CD4-positive, alpha-beta T cell treated with Interleukin-17A for 1 hour (primary cell): ENCODE data around the gene SAP130.

Experiments used
- DNase-seq: peaks from one replicate; pipeline ENCODE4 v3.0.0-alpha.2; 2020

Gene SAP130

DNA sequence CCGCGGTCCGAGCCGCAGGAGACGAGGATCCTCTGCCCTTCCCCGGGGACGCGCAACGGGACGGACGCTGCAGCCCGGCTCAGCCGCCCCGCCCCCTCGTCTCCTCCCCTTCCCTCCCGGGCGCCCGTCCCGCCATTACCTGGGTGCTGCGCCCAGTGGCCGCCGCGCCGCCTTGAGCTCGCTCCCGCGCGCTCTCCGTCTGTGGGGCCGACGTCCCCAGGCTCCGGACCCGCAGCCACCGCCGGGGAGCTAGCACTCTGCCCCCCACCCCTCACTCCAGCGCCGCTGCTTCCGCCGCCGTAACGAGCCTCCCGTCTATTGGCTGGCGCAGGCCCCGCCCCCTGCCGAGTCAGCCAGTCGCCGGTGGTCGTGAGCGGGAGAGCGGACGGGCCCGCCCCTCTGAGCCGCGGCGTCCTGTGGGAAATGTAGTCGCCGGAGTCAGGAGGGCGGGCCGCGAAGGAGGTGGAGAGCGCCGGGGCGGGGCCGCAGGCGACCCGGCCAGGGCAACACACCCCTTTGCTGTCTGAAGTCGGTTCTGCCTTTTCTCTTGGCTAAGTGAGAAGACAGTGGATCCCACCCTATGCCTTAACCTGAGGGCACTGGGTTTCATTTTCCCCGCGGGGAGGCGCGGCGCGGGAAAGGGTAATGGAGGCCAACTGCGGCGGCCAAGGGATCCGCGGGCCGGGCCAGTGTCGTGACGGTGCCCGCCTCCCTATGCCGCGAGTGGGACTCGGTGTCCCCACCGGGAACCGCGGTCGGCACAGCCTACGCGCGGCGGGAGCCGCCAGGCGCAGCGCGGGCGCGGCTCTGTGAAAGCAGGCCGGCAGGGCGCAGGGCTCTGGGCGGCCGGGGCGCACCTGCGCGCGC is at the start of gene SAP130:
SAP130 (minus strand) TSS at position 259 of the 867 bp plus-strand sequence. CDS start 1,767 bp downstream, outside the sequence.
- DNase-seq = peak; percentile 98

DNA sequence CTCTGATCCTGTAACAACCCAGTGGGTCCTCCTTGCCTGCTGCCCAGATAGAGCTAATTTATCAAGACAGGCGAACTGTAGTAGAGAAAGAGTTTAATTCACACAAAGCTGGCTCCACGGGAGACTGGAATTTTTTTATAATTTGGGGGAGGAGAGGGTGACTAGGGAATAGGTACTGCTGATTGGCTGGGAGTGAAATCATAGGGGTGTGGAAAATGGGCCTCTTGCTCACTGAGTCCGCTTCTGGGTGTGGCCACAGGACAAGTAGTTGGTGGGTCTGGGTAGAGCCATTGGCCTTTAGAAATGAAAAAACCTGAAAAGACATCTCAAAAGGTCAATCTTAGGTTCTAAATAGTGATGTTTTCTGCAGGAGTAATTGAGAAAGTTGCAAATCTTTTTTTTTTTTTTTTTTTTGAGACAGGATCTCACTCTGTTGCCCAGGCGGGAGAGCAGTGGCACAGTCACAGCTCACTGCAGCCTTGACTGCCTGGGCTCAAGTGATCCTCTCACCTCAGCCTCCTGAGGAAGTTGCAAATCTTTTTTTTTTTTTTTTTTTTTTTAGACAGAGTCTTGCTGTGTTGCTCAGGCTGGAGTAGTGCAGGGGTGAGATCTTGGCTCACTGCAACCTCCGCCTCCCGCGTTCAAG is 48.7 kb upstream of the SAP130 start:
- DNase-seq = no peak

DNA sequence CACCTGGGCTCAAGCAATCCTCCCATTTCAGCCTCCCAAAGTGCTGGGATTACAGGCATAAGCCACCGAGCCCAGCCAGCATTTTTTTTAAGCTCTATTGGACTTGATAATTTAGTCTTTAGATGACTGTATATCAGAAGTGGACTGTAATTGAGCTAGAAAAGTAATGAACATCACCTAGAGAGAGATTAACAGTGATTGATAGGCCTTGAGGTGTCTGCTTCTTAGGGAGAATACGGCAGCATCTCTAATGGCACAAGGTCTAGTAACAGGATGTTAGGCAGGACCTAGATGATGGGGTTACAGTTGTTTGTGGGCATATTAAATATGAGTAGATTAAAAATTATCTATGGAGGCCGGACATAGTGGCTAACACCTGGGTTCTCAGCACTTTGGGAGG is 45.4 kb upstream of the SAP130 start:
- no peak for DNase-seq

DNA sequence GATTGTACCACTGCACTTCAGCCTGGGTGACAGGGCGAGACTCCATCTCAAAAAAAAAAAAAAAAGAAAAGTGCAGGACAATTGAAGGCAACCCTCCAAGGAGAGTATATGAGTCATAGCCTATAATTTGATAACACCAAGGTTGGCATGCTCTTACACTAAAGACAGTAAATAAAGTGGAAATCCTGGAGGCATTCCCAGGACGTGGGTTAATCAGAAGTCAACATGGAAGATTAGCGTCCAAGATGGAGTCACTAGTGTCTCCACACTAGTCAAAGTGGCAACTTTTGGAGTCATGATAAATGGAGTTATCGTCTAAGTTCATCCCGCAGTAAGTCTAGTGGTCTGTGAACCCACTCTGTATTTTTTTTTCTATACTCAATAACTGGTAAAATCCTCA is 41.9 kb upstream of the SAP130 start:
- DNase-seq = no peak

DNA sequence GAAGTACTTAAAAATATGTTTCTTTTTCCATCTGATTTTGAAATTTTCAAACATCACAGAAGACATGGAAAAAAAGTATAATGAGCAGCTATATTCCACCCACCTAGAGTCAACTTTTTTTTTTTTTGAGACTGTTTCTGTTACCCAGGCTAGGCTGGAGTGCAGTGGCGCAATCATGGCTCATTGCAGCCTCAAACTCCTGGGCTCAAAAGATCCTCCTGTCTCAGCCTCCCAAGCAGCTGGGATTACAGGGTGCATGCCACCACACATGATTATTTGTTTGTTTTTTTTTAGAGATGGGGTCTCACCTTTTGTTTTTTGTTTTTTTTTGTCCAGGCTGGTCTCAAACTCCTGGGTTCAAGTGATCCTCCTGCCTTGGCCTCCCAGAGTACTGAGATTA is 36.5 kb upstream of the SAP130 start:
- no peak for DNase-seq

DNA sequence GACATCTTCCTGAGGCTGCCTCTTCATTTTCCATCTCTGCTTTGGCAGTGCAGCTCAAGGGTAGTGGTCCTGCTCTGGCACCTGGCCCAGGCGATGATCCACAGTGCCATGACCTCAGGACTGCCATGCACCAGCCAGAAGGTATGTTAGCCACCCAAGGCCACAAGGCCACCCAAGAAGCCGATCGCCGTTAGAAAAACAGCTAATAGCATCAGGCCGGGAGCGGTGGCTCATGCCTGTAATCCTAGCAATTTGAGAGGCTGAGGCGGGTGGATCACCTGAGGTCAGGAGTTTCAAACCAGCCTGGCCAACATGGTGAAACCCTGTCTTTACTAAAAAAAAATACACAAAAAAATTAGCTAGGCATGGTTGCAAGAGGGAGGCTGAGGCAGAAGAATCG is 34.7 kb upstream of the SAP130 start:
- no peak for DNase-seq

DNA sequence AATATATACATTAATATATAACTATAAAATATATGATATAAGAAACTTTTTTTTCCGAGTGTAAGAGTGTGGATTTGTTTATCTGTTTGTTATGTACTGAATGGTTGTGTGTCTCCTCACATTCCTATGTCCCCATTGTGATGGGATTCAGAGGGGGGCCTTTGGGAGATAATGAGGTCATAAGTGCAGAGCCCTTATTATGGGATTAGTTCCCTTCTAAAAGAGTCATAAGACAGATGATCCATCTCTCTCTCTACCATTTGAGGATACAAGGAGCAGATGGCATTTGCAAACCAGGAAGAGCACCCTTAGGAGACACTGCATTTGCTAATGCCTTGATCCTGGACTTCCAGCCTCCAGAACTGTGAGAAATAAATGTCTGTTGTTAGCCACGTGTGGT is 30.3 kb upstream of the SAP130 start:
- DNase-seq = no peak

DNA sequence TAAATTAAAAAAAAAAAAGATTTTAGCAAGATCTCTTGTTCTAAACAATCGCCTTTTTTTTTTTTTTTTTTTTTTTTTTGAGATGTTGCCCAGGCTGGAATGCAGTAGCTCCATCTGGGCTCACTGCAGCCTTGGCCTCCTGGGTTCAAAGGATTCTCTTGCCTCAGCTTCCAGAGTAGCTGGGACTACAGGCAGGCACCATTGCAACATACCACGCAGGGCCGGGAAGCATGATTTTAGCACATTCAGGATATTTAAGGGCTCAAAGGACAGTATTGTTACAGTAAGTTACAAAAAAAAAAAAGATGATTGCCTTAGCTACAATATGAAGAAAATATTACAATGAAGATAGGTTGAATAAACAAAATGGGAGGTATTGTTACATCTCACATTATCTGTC is 29.5 kb upstream of the SAP130 start:
- no peak for DNase-seq

DNA sequence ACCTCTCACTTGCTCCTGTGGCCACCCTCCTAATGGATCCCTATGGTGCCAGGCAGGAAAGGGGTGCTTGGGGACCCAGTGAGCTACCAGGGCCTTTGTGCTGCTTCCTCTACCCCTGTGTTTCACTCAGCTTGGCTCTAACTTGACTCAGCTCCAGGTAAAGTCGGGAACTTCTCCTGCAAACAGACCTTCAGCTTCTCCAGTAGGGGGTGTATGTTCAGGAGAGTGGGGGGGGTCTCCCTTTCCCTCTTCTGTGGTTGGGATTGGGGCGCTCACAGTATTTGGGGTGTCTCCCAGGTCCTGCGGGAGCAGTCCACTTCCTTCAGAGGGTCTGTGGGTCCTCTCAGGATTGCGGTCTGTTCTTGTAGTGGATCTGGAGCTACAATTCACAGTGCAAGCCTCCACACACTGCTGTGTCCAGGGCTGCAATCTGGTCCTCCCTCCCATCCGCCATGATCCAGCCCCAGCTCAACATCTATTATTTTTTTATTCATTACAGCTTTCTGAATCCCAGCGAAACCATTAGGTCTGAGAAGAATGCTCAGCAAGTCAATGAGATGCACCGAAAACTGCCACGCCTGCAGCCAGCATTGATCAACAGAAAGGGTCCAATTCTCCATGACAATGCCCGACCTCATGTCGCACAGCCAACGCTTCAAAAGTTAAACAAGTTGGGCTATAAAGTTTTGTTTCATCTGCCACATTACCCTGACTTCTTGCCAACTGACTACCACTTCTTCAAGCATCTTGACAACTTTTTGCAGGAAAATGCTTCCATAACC is 26.4 kb upstream of the SAP130 start:
- DNase-seq = no peak

DNA sequence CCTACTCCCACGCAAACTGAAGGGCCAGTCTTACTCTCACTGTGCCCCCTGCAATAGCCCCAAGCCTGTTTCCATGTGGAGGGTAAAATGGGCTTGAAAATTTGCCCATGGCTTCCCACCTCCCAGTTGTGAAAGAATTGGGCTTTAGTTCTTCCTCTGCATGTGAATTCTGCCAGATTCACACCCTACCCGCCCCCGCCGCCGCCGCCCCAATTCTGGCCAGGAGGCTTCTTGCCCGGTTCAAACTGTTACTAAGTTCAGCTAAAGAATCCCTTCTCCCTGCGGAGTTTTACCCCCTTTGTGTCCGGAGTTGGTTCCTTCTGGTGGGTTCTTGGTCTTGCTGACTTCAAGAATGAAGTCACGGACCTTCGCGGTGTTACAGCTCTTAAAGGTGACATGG is 25.5 kb upstream of the SAP130 start:
- no peak for DNase-seq

DNA sequence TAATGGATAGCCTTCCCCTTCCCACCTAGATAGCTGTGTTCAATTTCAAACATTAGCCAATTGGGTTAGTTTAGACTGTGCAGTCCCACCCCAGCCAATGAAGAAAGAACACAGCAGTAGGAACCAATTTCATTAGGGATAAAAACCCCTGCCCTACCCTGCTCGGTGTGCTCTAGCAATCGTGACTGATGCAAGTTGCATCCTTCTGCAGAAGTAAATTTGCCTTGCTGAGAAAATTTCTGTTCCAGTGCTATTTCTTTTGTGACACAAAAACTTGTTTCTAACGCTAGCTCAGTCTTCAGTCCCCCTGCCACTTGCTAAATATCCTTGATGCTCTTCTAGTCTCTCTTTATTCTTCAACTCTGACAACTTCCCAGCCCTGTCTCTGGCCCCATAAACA is 15.2 kb upstream of the SAP130 start:
- no peak for DNase-seq

DNA sequence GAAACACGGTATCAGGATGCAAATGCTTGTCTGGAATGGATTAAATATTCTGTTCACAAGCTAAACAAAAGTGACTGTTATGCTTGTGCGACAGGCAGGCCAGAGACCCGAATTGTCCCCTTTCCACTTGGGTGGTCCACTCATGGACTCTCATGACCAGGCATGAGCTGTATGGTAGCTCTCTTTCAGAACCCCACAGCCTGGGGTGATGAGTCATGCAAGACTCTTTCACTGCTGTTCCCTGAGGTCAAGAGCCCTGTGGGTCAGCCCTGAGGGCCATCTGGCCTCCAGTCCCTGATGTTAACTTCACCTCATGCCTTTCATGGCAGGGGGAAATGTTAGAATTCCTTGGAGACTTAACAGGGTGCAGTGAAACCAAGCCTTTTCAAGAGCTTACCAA is 13.7 kb upstream of the SAP130 start:
- no peak for DNase-seq

DNA sequence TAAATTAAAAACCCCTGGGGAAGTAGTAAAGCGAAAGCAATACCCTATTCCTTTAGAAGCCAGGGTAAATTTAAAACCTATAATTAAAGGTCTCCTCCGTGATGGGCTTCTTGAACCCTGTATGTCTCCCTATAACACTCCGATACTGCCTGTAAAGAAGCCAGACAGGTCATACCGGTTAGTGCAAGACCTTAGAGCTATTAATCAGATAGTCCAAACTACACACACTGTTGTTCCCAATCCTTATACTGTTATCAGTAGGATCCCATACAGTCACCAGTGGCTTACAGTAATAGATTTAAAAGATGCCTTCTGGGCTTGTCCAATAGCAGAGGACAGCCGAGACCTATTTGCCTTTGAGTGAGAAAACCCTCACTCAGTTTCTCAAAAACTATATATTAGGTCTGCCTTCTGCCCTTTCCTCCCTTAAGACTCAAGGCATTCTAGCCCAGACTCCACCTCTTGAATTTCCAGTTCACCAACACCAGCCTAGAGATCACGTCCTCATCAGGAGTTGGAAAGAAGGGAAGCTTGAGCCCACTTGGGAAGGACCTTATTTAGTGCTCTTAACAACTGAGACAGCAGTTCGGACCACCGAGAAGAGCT is 12.4 kb upstream of the SAP130 start:
- no peak for DNase-seq

DNA sequence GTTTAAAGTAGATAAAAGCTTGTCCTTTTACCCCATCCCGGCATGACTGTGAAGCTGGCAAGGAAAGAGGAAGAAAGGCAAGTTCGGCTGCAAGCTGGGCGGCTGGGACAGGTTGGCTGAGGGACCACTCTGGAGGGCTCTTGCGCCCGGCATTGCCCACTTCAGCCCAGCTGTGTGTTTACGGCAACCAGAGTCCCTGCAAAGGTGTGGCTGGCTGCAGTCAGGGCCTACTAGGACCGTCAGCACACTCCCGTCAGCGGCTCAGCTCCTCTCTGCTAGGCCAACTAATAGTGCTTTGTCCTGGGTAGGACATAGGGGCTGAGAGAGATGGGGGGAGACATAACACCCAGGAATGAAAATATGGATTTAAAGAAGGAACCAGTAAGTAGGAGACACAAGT is 11.7 kb upstream of the SAP130 start:
- no peak for DNase-seq

DNA sequence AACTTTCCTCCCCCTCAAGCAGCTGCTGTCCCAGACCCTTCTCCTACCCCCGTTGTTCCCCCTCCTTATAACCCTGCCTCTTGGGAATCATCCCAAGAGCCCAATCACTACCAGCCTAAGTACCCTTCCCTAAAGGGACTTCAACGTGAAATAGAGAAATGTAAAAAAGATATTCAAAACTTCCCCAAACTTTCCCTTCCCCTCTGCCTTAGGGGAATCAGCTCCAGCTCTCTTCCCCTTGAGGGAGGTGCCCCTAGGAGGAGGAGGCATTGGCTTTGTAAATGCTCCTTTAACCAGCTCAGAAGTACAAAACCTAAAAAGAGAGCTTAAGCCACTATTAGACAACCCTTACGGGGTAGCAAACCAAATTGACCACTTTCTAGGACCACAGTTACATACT is 10.6 kb upstream of the SAP130 start:
- no peak for DNase-seq

DNA sequence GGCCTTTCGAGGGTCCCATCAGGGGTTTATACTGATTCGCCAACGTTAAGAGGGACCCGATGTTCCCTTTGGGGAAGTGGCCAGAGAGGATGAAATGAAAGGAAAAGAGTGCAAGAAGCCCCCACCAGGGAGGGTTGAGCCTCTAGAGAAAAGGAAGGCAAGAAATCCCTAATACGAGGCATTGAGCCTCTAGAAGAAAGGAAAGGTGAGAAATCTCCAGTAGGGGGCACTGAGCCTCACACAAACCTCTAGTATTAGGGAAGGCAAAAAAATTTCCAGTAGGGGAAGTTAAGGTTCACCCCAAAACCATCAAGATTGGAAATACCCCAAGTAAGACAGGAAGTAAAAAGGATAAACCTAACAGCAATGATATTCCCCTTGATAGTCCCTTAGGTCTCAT is 9.8 kb upstream of the SAP130 start:
- DNase-seq = no peak

DNA sequence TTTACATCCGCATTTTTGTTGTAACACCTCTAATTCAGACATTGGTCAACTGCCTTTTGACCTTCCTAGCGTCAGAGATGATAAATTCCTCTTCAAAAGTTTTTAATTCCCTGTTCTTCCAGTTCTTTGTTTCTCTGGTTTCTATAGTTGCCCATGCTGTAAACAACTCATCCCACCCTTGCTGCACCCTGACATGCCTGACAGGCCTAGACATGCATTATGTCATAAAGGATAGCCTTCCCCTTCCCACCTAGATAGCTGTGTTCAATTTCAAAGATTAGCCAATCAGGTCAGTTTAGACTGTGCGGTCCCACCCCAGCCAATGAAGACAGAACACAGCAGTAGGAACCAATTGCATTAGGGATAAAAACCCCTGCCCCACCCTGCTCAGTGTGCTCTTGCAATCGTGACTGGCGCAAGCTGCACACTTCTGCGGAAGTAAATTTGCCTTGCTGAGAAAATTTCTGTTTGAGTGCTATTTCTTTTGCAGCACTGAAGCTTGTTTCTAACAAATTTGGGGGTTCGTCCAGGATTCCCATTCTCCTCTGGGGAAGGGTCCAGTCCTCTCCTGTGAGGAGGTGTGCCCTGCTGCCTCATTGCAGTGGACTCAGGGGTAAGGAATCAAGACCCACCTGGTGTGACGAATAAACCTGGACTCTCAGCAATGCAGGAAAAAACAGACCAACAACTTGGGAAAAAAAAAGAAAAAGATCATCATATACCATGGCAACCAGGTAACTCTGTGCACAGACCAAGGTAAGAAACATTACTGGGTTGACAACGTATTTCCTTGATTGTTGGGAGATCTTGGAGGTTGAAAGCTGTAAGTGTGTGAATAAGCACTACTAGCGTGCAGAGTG is 9.1 kb upstream of the SAP130 start:
- DNase-seq = no peak

DNA sequence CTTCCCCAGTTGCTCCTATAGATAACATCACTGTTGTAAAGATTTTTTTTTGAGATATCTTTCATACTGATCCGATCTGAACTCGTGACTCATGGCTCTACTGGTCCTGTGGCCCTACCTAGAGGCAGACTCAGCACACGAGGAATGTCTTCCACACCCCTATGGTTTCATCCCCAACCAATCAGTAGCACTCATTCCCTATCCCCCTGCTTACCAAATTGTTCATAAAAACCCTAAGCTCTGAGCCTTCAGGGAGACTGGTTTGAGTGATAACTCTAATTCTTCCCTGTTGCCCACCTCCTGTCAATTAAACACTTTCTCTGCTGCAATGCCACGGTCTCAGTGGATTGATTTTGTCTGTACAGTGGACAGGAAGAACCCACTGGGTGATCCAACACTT is 4.2 kb upstream of the SAP130 start:
- DNase-seq = no peak

DNA sequence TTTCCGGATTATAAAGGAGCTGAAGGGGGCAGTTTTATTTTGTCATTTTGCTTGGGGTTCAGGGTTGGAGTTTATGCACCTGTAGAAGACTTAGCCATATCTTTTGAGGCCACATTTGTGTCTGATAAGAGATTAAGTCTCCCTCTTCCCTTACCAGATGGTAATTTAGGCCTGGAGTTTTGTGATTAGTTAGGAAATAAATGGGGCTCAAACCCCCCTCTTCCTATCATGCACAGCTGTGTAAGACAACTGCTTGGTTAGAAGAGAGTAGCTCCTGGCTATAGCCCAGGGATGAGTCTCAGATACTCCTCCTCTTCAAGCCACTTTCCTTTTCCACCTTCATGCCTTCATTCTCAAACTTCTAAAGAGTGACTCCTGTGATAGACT is 802 bp upstream of the SAP130 start:
- DNase-seq = no peak

DNA sequence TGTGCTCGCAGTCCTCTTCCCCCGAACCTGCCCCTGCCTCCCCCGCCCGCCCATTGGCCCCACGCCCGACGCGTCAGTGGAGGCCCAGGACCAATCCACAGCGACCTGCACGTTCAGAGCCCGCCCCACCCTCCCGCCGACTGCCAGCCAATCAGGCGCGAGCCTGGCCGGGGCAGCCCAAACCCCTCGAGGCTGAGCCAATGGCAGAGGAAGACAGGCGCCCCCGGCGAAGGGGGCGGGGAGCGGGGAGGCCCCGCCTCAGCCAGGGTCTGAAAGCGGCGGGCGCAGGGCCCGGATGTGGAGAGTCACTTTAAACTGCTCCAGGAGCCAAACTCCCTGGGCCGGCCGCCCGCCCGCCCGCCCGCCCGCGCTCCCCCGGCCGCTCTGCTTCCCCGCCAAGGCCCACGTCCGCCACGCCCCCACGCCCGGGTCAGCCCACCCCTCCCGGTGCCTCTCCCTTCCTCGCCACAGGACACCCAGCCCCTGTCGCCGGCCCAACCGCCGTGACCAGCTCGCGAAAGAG is 520 bp downstream of the SAP130 start:
- peak; percentile 100 for DNase-seq

DNA sequence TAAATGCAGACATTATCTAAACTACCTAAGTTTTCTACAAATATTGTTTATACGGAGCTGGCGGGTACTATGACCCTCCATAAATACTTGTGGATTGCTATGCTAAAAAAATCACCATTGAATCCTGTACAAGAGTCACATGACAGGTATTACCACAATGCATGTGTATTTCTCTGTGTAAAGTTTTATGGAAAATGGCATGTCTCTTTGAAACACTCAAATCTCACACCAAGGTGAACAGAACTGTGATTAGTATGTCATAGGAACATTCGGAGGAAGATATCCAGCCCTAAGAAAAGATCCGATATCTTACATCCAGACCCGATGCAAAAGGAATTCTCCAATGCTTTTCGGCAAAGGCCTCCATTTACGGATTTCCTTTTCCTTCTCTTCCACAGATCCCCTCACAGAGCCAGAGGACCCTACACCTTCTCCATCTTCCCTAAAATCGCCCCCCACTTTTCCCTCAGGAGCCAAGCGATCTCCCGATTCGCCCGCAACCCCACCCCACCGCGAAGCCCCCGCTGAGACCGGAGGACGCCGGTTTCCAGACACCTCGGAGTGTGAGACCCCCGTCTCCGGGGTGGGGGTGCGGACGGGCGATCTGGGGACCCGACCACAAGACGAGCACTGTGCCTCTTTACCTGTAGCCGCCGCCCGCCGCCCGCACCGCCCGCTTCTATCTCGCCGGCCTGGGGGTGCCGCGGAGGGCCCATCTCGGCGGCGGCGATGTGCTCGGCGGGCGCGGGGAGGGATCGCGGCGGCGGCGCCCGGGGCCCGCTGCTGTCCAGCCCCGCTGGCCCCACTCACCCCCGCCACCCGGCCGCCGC is 1.2 kb downstream of the SAP130 start:
- no peak for DNase-seq
